ENCODE measurements around the gene NIPAL4.

DNA sequence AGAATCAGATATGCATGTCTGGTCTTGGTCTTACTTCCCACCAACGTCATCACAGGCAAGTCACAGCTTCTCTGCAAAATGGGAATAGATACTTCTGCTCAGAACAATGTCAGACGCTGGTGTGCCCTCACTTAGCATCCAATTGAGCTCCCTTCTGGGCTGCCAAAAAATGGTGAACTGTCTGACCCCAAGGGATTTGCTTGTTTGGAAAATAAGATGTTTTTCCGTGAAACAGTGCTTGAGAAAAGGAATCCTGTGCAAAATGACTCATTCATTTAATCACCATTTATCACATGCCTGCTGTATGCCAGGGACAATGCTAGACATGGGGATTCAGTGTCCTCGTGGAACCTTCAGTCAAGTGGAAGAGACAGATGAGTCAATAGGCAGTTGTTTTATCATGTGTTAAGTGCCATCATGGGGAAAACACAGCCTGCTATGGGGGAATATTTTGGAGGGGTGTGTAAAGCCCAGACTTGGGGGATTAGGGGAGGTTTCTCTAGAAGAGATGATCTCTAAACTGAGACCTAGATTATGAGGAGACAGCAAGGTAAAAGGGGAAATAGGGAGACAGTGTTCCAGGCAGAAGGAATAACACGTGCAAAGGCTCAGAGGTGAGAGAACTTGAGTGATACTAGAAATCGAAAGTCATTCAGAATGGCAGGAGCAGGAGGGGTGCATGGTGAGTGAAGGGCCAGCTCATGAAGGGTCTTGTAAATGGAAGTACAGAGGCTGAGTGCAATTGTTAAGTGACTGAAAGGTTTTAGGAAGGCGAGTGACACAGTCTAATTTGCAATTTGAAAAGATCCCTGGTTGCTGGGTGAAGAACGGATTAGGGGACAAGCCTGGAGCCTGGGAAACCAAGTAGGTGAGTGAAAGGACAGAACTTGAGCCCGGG lies 3.9 kb downstream of the NIPAL4 start:
- TF ChIP-seq ZFP36 (IDR thresholded peaks at IDR 0.05; ENCODE audit: borderline replicate concordance, partially characterized antibody) (no peak), POLR2A (IDR thresholded peaks at IDR 0.05; ENCODE audit: low read length) (no peak), ESRRA (IDR thresholded peaks at IDR 0.05; ENCODE audit: borderline replicate concordance, low read length) (no peak), RFX5 (IDR thresholded peaks at IDR 0.05) (no peak), CHD4 (IDR thresholded peaks at IDR 0.05; ENCODE audit: borderline replicate concordance) (no peak), MAZ (IDR thresholded peaks at IDR 0.05; ENCODE audit: borderline replicate concordance, low read depth, low read length) (no peak)
- TF ChIP-seq, protein P1, sequence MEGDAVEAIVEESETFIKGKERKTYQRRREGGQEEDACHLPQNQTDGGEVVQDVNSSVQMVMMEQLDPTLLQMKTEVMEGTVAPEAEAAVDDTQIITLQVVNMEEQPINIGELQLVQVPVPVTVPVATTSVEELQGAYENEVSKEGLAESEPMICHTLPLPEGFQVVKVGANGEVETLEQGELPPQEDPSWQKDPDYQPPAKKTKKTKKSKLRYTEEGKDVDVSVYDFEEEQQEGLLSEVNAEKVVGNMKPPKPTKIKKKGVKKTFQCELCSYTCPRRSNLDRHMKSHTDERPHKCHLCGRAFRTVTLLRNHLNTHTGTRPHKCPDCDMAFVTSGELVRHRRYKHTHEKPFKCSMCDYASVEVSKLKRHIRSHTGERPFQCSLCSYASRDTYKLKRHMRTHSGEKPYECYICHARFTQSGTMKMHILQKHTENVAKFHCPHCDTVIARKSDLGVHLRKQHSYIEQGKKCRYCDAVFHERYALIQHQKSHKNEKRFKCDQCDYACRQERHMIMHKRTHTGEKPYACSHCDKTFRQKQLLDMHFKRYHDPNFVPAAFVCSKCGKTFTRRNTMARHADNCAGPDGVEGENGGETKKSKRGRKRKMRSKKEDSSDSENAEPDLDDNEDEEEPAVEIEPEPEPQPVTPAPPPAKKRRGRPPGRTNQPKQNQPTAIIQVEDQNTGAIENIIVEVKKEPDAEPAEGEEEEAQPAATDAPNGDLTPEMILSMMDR (IDR thresholded peaks at IDR 0.05): no peak
- TF ChIP-seq, protein P2, sequence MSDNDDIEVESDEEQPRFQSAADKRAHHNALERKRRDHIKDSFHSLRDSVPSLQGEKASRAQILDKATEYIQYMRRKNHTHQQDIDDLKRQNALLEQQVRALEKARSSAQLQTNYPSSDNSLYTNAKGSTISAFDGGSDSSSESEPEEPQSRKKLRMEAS (IDR thresholded peaks at IDR 0.05): no peak; the same call in 1 of the 2 replicates

Measured in A549 (cell line).